Prostate gland (tissue), 2 donors: ENCODE measurements around the gene ADAMTS14. TPM values are rescaled to one million over a fixed set of nuclear protein-coding genes. Genes with fewer than 3 reads are reported as not detected.

Experiments used
- DNase-seq: peaks from one replicate; pipeline ENCODE4 v3.0.0-alpha.2; 2019; ENCODE audit warnings: low spot score
- H3K27ac ChIP-seq, 2 donors: fragments of 200-600 bp; sonication (generic); 2 replicates each; pipeline ENCODE4 v1.5.1; 2017 to 2019
- H3K27me3 ChIP-seq: fragments of 200-600 bp; sonication (generic); replicated peaks from 2 replicates; pipeline ENCODE4 v1.5.1; 2019; ENCODE audit not compliant: insufficient read depth
- H3K36me3 ChIP-seq, 2 donors: fragments of 200-600 bp; sonication (generic); 1 replicate in 1 of 2; 2 replicates in 1 of 2; pipeline versions ENCODE4 v1.5.1 to v1.8.1; 2017 to 2019
- H3K4me1 ChIP-seq: fragments of 200-600 bp; sonication (generic); replicated peaks from 2 replicates; pipeline ENCODE4 v1.5.1; 2019
- H3K4me3 ChIP-seq, 2 donors: fragments of 200-600 bp; sonication (generic); 2 replicates each; pipeline ENCODE4 v1.5.1; 2017 to 2019
- H3K9me3 ChIP-seq: fragments of 200-600 bp; sonication (generic); 2 replicates; pipeline ENCODE4 v1.5.1; 2017
- POLR2A ChIP-seq: fragments of 450-650 bp; IDR thresholded peaks from one replicate; pipeline ENCODE4 v1.6.1; 2016; ENCODE audit warnings: antibody characterized with exemption, mild to moderate bottlenecking
- POLR2AphosphoS5 ChIP-seq: sonication (generic); formaldehyde crosslinking; IDR thresholded peaks from one replicate; pipeline ENCODE4 v1.6.1; 2017; ENCODE audit warnings: antibody characterized with exemption
- WGBS: methylation state at CpG from one replicate; pipeline ENCODE4 v1.1.5; 2018; 5-methylcytosine and 5-hydroxymethylcytosine counted together
- intact Hi-C: fragments of 100-400 bp; cut with DNase I; formaldehyde crosslinking; loops from one replicate; pipeline ENCODE4 v1.14.2; 2022
- small RNA-seq, 2 donors: library from RNA; depleted of rRNA; stranded (forward); fragments of <200 nt; gene quantifications; one replicate each; pipeline ENCODE3, GENCODE V24; 2016
- total RNA-seq, 2 donors: library from RNA; depleted of rRNA; stranded (reverse); fragments of >200 nt; gene quantifications; one replicate each; pipeline ENCODE4 v1.1.0, GENCODE V29; 2016
- TF ChIP-seq, protein P1 (sequence below), 4 experiments: fragments of 200-600 bp in 2 of 4; fragments of 450-650 bp in 2 of 4; sonication (generic) in 2 of 4; IDR thresholded peaks; 1 replicate in 3 of 4; 2 replicates in 1 of 4; pipeline ENCODE4 v1.5.1; 2016 to 2019; ENCODE audit warnings: antibody characterized with exemption in 4 of 4, mild to moderate bottlenecking in 2 of 4, moderate library complexity in 2 of 4

Gene ADAMTS14
- total RNA-seq, 2 donors from 2014 or later, result 0.28 TPM; not detected in 1

DNA sequence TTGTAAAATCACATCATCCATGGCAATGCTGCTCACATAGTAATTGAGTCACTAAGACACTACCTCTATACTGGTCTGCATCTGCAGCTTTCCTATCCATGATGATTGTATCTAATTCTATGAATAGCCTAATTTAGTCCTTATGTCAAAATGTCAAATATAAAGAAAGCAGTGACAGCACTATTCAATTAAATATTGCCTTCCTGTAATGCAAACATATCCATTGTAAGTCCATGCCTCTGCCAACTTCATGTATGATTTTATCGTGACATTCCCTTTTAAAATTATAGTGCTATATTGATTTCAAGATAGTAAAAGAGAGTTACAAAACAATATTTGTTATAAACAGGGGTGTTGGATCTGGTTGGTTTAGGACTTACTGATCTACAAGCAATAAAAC is 138.7 kb downstream of the ADAMTS14 start:
- DNase-seq, result no peak
- Histone ChIP-seq H3K4me1 (no peaks in the 10 kb centered on the region), H3K27ac (no peak overlapping the region), H3K4me3 (no peak overlapping the region), H3K27me3 (no peaks in the 10 kb centered on the region), H3K9me3 (no peaks in the 10 kb centered on the region), H3K36me3 (no peaks in the 10 kb centered on the region)
- 4% methylated on average over 1 of the region's 1 CpG for WGBS
- TF ChIP-seq POLR2A (no peak), POLR2AphosphoS5 (no peak)
- TF ChIP-seq, protein P1, sequence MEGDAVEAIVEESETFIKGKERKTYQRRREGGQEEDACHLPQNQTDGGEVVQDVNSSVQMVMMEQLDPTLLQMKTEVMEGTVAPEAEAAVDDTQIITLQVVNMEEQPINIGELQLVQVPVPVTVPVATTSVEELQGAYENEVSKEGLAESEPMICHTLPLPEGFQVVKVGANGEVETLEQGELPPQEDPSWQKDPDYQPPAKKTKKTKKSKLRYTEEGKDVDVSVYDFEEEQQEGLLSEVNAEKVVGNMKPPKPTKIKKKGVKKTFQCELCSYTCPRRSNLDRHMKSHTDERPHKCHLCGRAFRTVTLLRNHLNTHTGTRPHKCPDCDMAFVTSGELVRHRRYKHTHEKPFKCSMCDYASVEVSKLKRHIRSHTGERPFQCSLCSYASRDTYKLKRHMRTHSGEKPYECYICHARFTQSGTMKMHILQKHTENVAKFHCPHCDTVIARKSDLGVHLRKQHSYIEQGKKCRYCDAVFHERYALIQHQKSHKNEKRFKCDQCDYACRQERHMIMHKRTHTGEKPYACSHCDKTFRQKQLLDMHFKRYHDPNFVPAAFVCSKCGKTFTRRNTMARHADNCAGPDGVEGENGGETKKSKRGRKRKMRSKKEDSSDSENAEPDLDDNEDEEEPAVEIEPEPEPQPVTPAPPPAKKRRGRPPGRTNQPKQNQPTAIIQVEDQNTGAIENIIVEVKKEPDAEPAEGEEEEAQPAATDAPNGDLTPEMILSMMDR (IDR thresholded peaks at IDR 0.05), result no peak
- intact Hi-C loops, result loop anchor here (10.0 kb wide), 1 partner anchor 404 kb away; the partner anchor contains the start of gene UNC5B

DNA sequence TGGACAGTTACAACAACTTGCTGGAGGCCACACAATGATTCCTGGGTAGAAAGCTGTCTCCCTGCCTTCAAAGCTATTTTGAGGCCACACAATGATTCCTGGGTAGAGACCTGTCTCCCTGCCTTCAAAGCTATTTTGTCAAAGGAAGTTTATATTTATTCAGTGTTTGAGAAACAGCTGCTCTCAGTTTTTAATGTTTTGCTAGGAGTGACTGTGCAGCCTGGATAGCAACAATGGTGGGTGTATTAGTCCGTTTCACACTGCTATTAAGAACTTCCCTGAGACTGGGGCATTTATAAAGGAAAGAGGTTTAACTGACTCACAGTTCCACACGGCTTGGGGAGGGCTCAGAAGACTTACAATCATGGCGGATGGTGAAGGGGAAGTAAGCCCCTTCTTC is 139.6 kb downstream of the ADAMTS14 start:
- intact Hi-C loops, result loop anchor here (10.0 kb wide), 1 partner anchor 403 kb away; the partner anchor contains the start of gene UNC5B
- no peak for TF ChIP-seq POLR2A
- TF ChIP-seq POLR2AphosphoS5, result no peak
- TF ChIP-seq, protein P1 (IDR thresholded peaks at IDR 0.05), result no peak

More for the DNA sequence above, 139.6 kb downstream of the ADAMTS14 start:
- Histone ChIP-seq H3K4me1 (no peaks in the 10 kb centered on the region), H3K4me3 (no peak overlapping the region), H3K27ac (no peak overlapping the region), H3K27me3 (no peaks in the 10 kb centered on the region), H3K36me3 (no peaks in the 10 kb centered on the region), H3K9me3 (no peaks in the 10 kb centered on the region)
- no peak for DNase-seq
- WGBS, result 71% methylated on average over 3 of the region's 3 CpGs

Small RNA genes lying within 50 kb of the gene (small RNA-seq; reads per million reads assigned to genes)
- gene RPS26P40, result 0 reads per million in 2 donors

Other genes with a start within 250 kb of the ADAMTS14 start
- gene NODAL, start 230.8 kb upstream of the ADAMTS14 start, total RNA-seq, result not detected
- 10 to 100 TPM in 1 of 2 donors, 1 to 10 TPM in 1; 6.6 to 12.4 TPM for gene PALD1, start 193.7 kb upstream of the ADAMTS14 start, total RNA-seq
- gene PRF1, start 69.8 kb upstream of the ADAMTS14 start, total RNA-seq, result 1 to 10 TPM in 1 of 2 donors, under 1 TPM in 1; 0.32 to 2.3 TPM
- gene TBATA, start 112.9 kb downstream of the ADAMTS14 start, total RNA-seq, result under 1 TPM in 1 of 2 donors, not detected in 1; 0.57 TPM
- gene SGPL1, start 143.4 kb downstream of the ADAMTS14 start, total RNA-seq, result 10 to 100 TPM; 52.6 to 64.4 TPM
- gene PCBD1, start 216.1 kb downstream of the ADAMTS14 start, total RNA-seq, result 100 to 1,000 TPM in 1 of 2 donors, 10 to 100 TPM in 1; 87.4 to 121 TPM